ENCODE results near the gene ADAMTS10. TPM values are rescaled to one million over a fixed set of nuclear protein-coding genes. Genes with fewer than 3 reads are reported as not detected.

ADAMTS10 gene
- total RNA-seq, 2 experiments from 2014 or later: 67.5 to 72.9 TPM

- ATAC-seq (ENCODE audit: poor library complexity) (no peak), DNase-seq (peak in 4 of 14 experiments; percentile 15 to 49 (median 26))
- Mint-ChIP-seq H3K4me3 (peak overlapping the region; percentile 77), H3K36me3 (ENCODE audit: low read depth) (peaks cover 32% of the 10 kb centered on the region), H3K27ac (peak overlapping the region; percentile 85), H3K9me3 (no peaks in the 10 kb centered on the region), H3K4me1 (ENCODE audit: low read depth) (peaks cover 58% of the 10 kb centered on the region), H3K27me3 (no peaks in the 10 kb centered on the region)
- H3K36me3 ChIP-seq (ENCODE audit: insufficient read depth, low read length): no peaks in the 10 kb centered on the region
- H3K4me1 ChIP-seq (ENCODE audit: insufficient read depth, low read length): peaks cover 44% of the 10 kb centered on the region
- no peaks in the 10 kb centered on the region for H3K9me3 ChIP-seq (ENCODE audit: control insufficient read depth in 1 of 2, insufficient read depth in 1 of 2, low read length in 2 of 2)
- intact Hi-C loops (cut with DNase I, micrococcal nuclease): loop anchor here in 1 of 2 experiments (5.0 kb wide), 1 partner anchor 34 kb away; the partner anchor contains the start of gene MYO1F
- H3K4me3 ChIP-seq (ENCODE audit: low read length): no peak overlapping the region
- ChIA-PET POLR2A (interaction anchor here (0.8 to 1.5 kb wide), 3 partner anchors 18 to 98 kb away, joined by 3 to 5 read pairs (median 3); partner anchors contain the start of gene ZNF414), CTCF (interaction anchor here (1.6 to 3.0 kb wide), 2 partner anchors 31 to 33 kb away, joined by 5 to 14 read pairs; no protein-coding TSS in a partner anchor)
- no peak for TF ChIP-seq CTCF (IDR thresholded peaks at IDR 0.05)
- no peaks in the 10 kb centered on the region for H3K27me3 ChIP-seq (ENCODE audit: control insufficient read depth in 1 of 2, insufficient read depth in 2 of 2, low read length in 2 of 2)
- H3K27ac ChIP-seq (ENCODE audit: low read depth in 1 of 2, low read length in 2 of 2): peak overlapping the region in 1 of 2 donors; percentile 41
Observed at GRCh38 chr19:8611391-8611876, 919 bp upstream of the ADAMTS10 start.

GRCh38 chr19:8610936-8611300 lies 403 bp upstream of the ADAMTS10 start:
- H3K27me3 Mint-ChIP-seq: no peaks in the 10 kb centered on the region
- no peak overlapping the region for H3K27ac ChIP-seq (ENCODE audit: low read depth in 1 of 2, low read length in 2 of 2)
- H3K9me3 ChIP-seq (ENCODE audit: control insufficient read depth in 1 of 2, insufficient read depth in 1 of 2, low read length in 2 of 2): no peaks in the 10 kb centered on the region
- H3K27ac Mint-ChIP-seq: no peak overlapping the region
- H3K4me3 Mint-ChIP-seq: no peak overlapping the region
- DNase-seq: no peak
- H3K4me1 Mint-ChIP-seq (ENCODE audit: low read depth): peaks cover 57% of the 10 kb centered on the region
- no peaks in the 10 kb centered on the region for H3K9me3 Mint-ChIP-seq
- POLR2A ChIA-PET: interaction anchor here (1.5 kb wide), 1 partner anchor 18 kb away, joined by 5 read pairs; no protein-coding TSS in a partner anchor
- CTCF ChIA-PET: interaction anchor here (1.6 kb wide), 1 partner anchor 33 kb away, joined by 5 read pairs; no protein-coding TSS in a partner anchor
- intact Hi-C loops (cut with DNase I, micrococcal nuclease): loop anchor here in 1 of 2 experiments (5.0 kb wide), 1 partner anchor 34 kb away; the partner anchor contains the start of gene MYO1F
- no peaks in the 10 kb centered on the region for H3K36me3 ChIP-seq (ENCODE audit: insufficient read depth, low read length)
- TF ChIP-seq CTCF (IDR thresholded peaks at IDR 0.05): no peak
- peaks cover 37% of the 10 kb centered on the region for H3K36me3 Mint-ChIP-seq (ENCODE audit: low read depth)
- no peaks in the 10 kb centered on the region for H3K27me3 ChIP-seq (ENCODE audit: control insufficient read depth in 1 of 2, insufficient read depth in 2 of 2, low read length in 2 of 2)
- ATAC-seq (ENCODE audit: poor library complexity): no peak
- no peak overlapping the region for H3K4me3 ChIP-seq (ENCODE audit: low read length)
- peaks cover 43% of the 10 kb centered on the region for H3K4me1 ChIP-seq (ENCODE audit: insufficient read depth, low read length)

GRCh38 chr19:8609279-8610040 lies 1.1 kb downstream of the ADAMTS10 start:
- no peaks in the 10 kb centered on the region for H3K9me3 Mint-ChIP-seq
- no peaks in the 10 kb centered on the region for H3K27me3 Mint-ChIP-seq
- Histone ChIP-seq H3K36me3 (ENCODE audit: insufficient read depth, low read length) (peaks cover 8% of the 10 kb centered on the region), H3K27me3 (ENCODE audit: control insufficient read depth in 1 of 2, insufficient read depth in 2 of 2, low read length in 2 of 2) (no peaks in the 10 kb centered on the region), H3K4me1 (ENCODE audit: insufficient read depth, low read length) (peaks cover 34% of the 10 kb centered on the region), H3K4me3 (ENCODE audit: low read length) (peak overlapping the region; percentile 75), H3K9me3 (ENCODE audit: control insufficient read depth in 1 of 2, insufficient read depth in 1 of 2, low read length in 2 of 2) (peaks cover 8 to 14% of the 10 kb centered on the region in 2 experiments), H3K27ac (ENCODE audit: low read depth in 1 of 2, low read length in 2 of 2) (no peak overlapping the region)
- DNase-seq (peak in 7 of 14 experiments; percentile 16 to 52 (median 26)), ATAC-seq (ENCODE audit: poor library complexity) (peak; percentile 16)
- intact Hi-C loops (cut with DNase I, micrococcal nuclease): loop anchor here (2.0 to 5.0 kb wide), 2 partner anchors 32 to 219 kb away; partner anchors contain the start of gene MYO1F (in 1 of the 2)
- H3K36me3 Mint-ChIP-seq (ENCODE audit: low read depth): peaks cover 49% of the 10 kb centered on the region
- peaks cover 47% of the 10 kb centered on the region for H3K4me1 Mint-ChIP-seq (ENCODE audit: low read depth)
- POLR2A ChIA-PET: no interaction called here
- H3K4me3 Mint-ChIP-seq: peak overlapping the region; percentile 93
- no peak for TF ChIP-seq CTCF (IDR thresholded peaks at IDR 0.05)
- peak overlapping the region; percentile 73 for H3K27ac Mint-ChIP-seq
- CTCF ChIA-PET: no interaction called here

Measured in CD4-positive, alpha-beta T cell (primary cell).